HepG2 (cell line): ENCODE results near the gene TBC1D24. TPM values are rescaled to one million over a fixed set of nuclear protein-coding genes. Genes with fewer than 3 reads are reported as not detected.

ENCODE experiments used
- AKAP8 ChIP-seq: sonication (generic); formaldehyde crosslinking; IDR thresholded peaks from 2 replicates; pipeline ENCODE4 v1.5.1; 2020; ENCODE audit warnings: mild to moderate bottlenecking, missing genetic modification reagents
- ARNTL ChIP-seq: sonication (generic); formaldehyde crosslinking; IDR thresholded peaks from 2 replicates; pipeline ENCODE4 v1.4.0; 2020; ENCODE audit warnings: mild to moderate bottlenecking, missing genetic modification reagents
- BHLHE40 ChIP-seq: IDR thresholded peaks from 2 replicates; pipeline ENCODE4 v1.6.1; 2011; ENCODE audit warnings: low read length, improper control_type of control experiment
- ERF ChIP-seq: IDR thresholded peaks from 2 replicates; pipeline ENCODE4 v1.6.1; 2018; ENCODE audit warnings: missing biosample characterization, missing genetic modification reagents
- GATAD1 ChIP-seq: IDR thresholded peaks from 2 replicates; pipeline ENCODE4 v1.6.1; 2016; ENCODE audit warnings: missing genetic modification reagents, missing compliant biosample characterization
- SAP130 ChIP-seq: IDR thresholded peaks from 2 replicates; pipeline ENCODE4 v1.6.1; 2016; ENCODE audit warnings: low read depth
- ZZZ3 ChIP-seq: sonication (generic); formaldehyde crosslinking; IDR thresholded peaks from 2 replicates; pipeline ENCODE4 v1.4.0; 2020; ENCODE audit warnings: missing genetic modification reagents, mild to moderate bottlenecking, borderline replicate concordance
- polyA plus RNA-seq, 8 experiments: library from polyadenylated mRNA; depleted of rRNA in 3 of 8; stranded (reverse) in 7 of 8; unstranded in 1 of 8; fragments of >200 nt; fragmentation: Illumina TruSeq in 4 of 8; extraction: Trizol in 4 of 8; gene quantifications; 2 replicates each; pipeline versions ENCODE4 v1.2.1 to v1.2.3, GENCODE V29; 2011 to 2016; ENCODE audit warnings: low read depth in 4 of 8, missing spikeins in 1 of 8, mixed read lengths in 1 of 8; ENCODE audit not compliant: insufficient read depth in 1 of 8
- total RNA-seq, 5 experiments: library from RNA; depleted of rRNA; stranded (reverse); fragments of >200 nt; fragmentation: Illumina TruSeq; extraction: Trizol; gene quantifications; 2 replicates each; pipeline ENCODE4 v1.2.3, GENCODE V29; 2016; ENCODE audit warnings: low read depth in 1 of 5
- TF ChIP-seq, protein P1 (sequence below): IDR thresholded peaks from 2 replicates; pipeline ENCODE4 v1.6.1; 2016; ENCODE audit warnings: missing compliant biosample characterization, missing genetic modification reagents, borderline replicate concordance
- TF ChIP-seq, protein P2 (sequence below): sonication (generic); formaldehyde crosslinking; IDR thresholded peaks from 2 replicates; pipeline ENCODE4 v1.4.0; 2020; ENCODE audit warnings: mild to moderate bottlenecking, low read depth, missing genetic modification reagents

The TBC1D24 gene
- total and polyA plus RNA-seq, 2 of the 13 experiments (the other 11 are each of a cell fraction or from before 2014, with no cell fraction given) = 7.7 to 13.7 TPM

DNA sequence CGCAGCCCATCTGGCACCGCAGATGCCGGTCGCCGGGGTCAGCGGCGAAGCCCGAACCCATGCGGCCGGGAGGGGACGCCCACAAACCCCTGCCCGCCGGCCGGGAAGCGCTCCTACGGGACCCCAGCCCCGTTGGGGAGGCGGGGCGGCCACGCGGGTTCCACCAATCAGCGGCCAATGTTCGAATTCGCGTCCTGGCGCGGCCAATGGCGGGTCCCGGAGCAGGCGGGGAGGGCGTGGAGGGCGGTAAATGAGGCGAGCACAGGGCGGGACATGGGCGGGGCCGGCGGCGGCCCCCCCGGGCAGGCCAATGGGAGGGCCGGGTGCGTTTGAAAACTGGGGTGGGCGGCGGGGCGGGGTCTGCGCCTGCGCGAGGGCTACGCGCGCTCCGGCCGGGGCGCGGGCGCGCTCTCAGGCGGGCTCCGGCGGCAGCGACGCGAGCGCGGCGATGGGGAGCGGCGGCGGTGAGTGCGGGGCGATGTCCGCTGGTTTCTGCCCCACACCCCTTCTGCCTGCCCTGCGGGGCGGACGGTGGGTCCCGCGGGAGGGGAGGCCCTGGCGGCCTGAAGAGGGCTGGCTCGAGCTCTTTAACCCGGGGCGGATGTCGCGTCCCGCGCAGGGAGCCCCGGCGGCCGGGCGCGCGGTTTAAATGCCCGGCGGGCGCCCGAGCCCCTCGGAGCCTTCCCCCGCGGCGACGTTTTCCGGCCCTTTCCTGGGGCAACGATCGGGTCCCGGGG lies 45.7 kb upstream of the TBC1D24 start, which contains the start of gene CCNF (continued):
- TF ChIP-seq, protein P1, sequence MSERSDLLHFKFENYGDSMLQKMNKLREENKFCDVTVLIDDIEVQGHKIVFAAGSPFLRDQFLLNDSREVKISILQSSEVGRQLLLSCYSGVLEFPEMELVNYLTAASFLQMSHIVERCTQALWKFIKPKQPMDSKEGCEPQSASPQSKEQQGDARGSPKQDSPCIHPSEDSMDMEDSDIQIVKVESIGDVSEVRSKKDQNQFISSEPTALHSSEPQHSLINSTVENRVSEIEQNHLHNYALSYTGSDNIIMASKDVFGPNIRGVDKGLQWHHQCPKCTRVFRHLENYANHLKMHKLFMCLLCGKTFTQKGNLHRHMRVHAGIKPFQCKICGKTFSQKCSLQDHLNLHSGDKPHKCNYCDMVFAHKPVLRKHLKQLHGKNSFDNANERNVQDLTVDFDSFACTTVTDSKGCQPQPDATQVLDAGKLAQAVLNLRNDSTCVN (CRISPR knock-in tag) = no peak
- TF ChIP-seq ARNTL (CRISPR knock-in tag) (peak; percentile 69), BHLHE40 (no peak), ERF (CRISPR knock-in tag) (no peak), GATAD1 (CRISPR knock-in tag) (peak; percentile 54), ZZZ3 (CRISPR knock-in tag) (no peak), AKAP8 (CRISPR knock-in tag) (0 out of 2 replicates have a peak, but pooled peaks have one; percentile 29), SAP130 (CRISPR knock-in tag) (peak; percentile 55; the same call in 1 of the 2 replicates)
- TF ChIP-seq, protein P2, sequence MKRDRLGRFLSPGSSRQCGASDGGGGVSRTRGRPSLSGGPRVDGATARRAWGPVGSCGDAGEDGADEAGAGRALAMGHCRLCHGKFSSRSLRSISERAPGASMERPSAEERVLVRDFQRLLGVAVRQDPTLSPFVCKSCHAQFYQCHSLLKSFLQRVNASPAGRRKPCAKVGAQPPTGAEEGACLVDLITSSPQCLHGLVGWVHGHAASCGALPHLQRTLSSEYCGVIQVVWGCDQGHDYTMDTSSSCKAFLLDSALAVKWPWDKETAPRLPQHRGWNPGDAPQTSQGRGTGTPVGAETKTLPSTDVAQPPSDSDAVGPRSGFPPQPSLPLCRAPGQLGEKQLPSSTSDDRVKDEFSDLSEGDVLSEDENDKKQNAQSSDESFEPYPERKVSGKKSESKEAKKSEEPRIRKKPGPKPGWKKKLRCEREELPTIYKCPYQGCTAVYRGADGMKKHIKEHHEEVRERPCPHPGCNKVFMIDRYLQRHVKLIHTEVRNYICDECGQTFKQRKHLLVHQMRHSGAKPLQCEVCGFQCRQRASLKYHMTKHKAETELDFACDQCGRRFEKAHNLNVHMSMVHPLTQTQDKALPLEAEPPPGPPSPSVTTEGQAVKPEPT (CRISPR knock-in tag) = peak; percentile 87
